ENCODE data around the gene PRSS57.
"Not testable (repeated sequence)": the region's sequence is repeated elsewhere in the genome, so short reads cannot be mapped to it uniquely, and the experiment has no call there.

Gene PRSS57

GRCh38 chr19:674282-675151 lies 20.7 kb downstream of the PRSS57 start:
- DNase-seq (ENCODE audit: low read depth in 2 of 2), result no peak

- DNase-seq (ENCODE audit: low read depth in 2 of 2), result no peak
These were observed 24.6 kb downstream of the PRSS57 start for GRCh38 chr19:670609-671075.

GRCh38 chr19:668675-669434 lies 26.4 kb downstream of the PRSS57 start:
- not testable (repeated sequence) for DNase-seq (ENCODE audit: low read depth in 2 of 2)

GRCh38 chr19:666985-667573 lies 28.2 kb downstream of the PRSS57 start:
- not testable (repeated sequence) for DNase-seq (ENCODE audit: low read depth in 2 of 2)

- DNase-seq (ENCODE audit: low read depth in 2 of 2), result peak; percentile 78 to 84
These were observed 30.3 kb downstream of the PRSS57 start for GRCh38 chr19:664913-665443.

- no peak for DNase-seq (ENCODE audit: low read depth in 2 of 2)
These were observed 31.6 kb downstream of the PRSS57 start for GRCh38 chr19:663682-664117.

- DNase-seq (ENCODE audit: low read depth in 2 of 2), result peak; percentile 96 to 97
These were observed 32.1 kb downstream of the PRSS57 start, which contains the start of gene RNF126 for GRCh38 chr19:662962-663681. TSS of gene RNF126 (minus strand) at chr19:663214. CDS start at chr19:663121, 93 bp downstream.

GRCh38 chr19:662207-662961 lies 32.9 kb downstream of the PRSS57 start:
- DNase-seq (ENCODE audit: low read depth in 2 of 2), result peak; percentile 47 to 56

GRCh38 chr19:661427-662196 lies 33.6 kb downstream of the PRSS57 start:
- peak; percentile 45 to 52 for DNase-seq (ENCODE audit: low read depth in 2 of 2)

GRCh38 chr19:660793-661426 lies 34.3 kb downstream of the PRSS57 start:
- no peak for DNase-seq (ENCODE audit: low read depth in 2 of 2)

GRCh38 chr19:658916-659839 lies 36.1 kb downstream of the PRSS57 start:
- DNase-seq (ENCODE audit: low read depth in 2 of 2), result no peak

- DNase-seq (ENCODE audit: low read depth in 2 of 2), result no peak
These were observed 37.0 kb downstream of the PRSS57 start for GRCh38 chr19:658059-658839.

GRCh38 chr19:657611-658010 lies 37.6 kb downstream of the PRSS57 start:
- no peak for DNase-seq (ENCODE audit: low read depth in 2 of 2)

GRCh38 chr19:656751-657559 lies 38.3 kb downstream of the PRSS57 start:
- DNase-seq (ENCODE audit: low read depth in 2 of 2), result no peak

GRCh38 chr19:655691-656090 lies 39.6 kb downstream of the PRSS57 start:
- no peak for DNase-seq (ENCODE audit: low read depth in 2 of 2)

- no peak for DNase-seq (ENCODE audit: low read depth in 2 of 2)
These were observed 41.8 kb downstream of the PRSS57 start for GRCh38 chr19:653425-653824.
